ENCODE measurements around the gene ANKRD30A.
"Not testable (repeated sequence)": the region's sequence is repeated elsewhere in the genome, so short reads cannot be mapped to it uniquely, and the experiment has no call there.

The ANKRD30A gene

GRCh38 chr10:37125191-37125732, at the start of gene ANKRD30A:
Gene ANKRD30A (plus strand): TSS chr10:37125598. CDS start chr10:37125788, 190 bp downstream.
- peaks cover 25% of the 10 kb centered on the region for H3K9me3 Mint-ChIP-seq

GRCh38 chr10:37076083-37076482, 49.3 kb upstream of the ANKRD30A start:
- not testable (repeated sequence) for H3K36me3 Mint-ChIP-seq (ENCODE audit: low read depth); H3K27ac Mint-ChIP-seq; H3K4me1 Mint-ChIP-seq; H3K27me3 Mint-ChIP-seq (ENCODE audit: low read depth); H3K4me3 Mint-ChIP-seq
- H3K9me3 Mint-ChIP-seq, result peaks cover 45% of the 10 kb centered on the region

More at GRCh38 chr10:37125191-37125732, at the start of gene ANKRD30A:
- H3K27ac Mint-ChIP-seq, result no peak within 1 kb of the TSS
- no peak within 1 kb of the TSS for H3K4me3 Mint-ChIP-seq
- no peaks in the 10 kb centered on the region for H3K27me3 Mint-ChIP-seq (ENCODE audit: low read depth)
- no peaks in the 10 kb centered on the region for H3K4me1 Mint-ChIP-seq
- no peaks in the 10 kb centered on the region for H3K36me3 Mint-ChIP-seq (ENCODE audit: low read depth)
- TF ChIP-seq CTCF (IDR thresholded peaks at IDR 0.05; ENCODE audit: unreplicated experiment in 3 of 3), result no peak

GRCh38 chr10:37095792-37096573, 29.4 kb upstream of the ANKRD30A start:
- peaks cover 59% of the 10 kb centered on the region for H3K9me3 Mint-ChIP-seq
- no peaks in the 10 kb centered on the region for H3K4me1 Mint-ChIP-seq
- H3K27me3 Mint-ChIP-seq (ENCODE audit: low read depth), result no peaks in the 10 kb centered on the region
- H3K4me3 Mint-ChIP-seq, result no peak overlapping the region
- no peaks in the 10 kb centered on the region for H3K36me3 Mint-ChIP-seq (ENCODE audit: low read depth)
- no peak for TF ChIP-seq CTCF (IDR thresholded peaks at IDR 0.05; ENCODE audit: unreplicated experiment in 3 of 3)
- H3K27ac Mint-ChIP-seq, result no peak overlapping the region

GRCh38 chr10:37101261-37101660, 24.1 kb upstream of the ANKRD30A start:
- Mint-ChIP-seq H3K27ac (no peak overlapping the region), H3K27me3 (ENCODE audit: low read depth) (no peaks in the 10 kb centered on the region), H3K4me1 (no peaks in the 10 kb centered on the region), H3K36me3 (ENCODE audit: low read depth) (no peaks in the 10 kb centered on the region), H3K9me3 (peaks cover 49% of the 10 kb centered on the region), H3K4me3 (no peak overlapping the region)
- no peak for TF ChIP-seq CTCF (IDR thresholded peaks at IDR 0.05; ENCODE audit: unreplicated experiment in 3 of 3)

GRCh38 chr10:37109000-37109399, 16.4 kb upstream of the ANKRD30A start:
- no peak overlapping the region for H3K4me3 Mint-ChIP-seq
- H3K4me1 Mint-ChIP-seq, result no peaks in the 10 kb centered on the region
- no peak overlapping the region for H3K27ac Mint-ChIP-seq
- peaks cover 42% of the 10 kb centered on the region for H3K9me3 Mint-ChIP-seq
- H3K36me3 Mint-ChIP-seq (ENCODE audit: low read depth), result no peaks in the 10 kb centered on the region
- no peaks in the 10 kb centered on the region for H3K27me3 Mint-ChIP-seq (ENCODE audit: low read depth)
- no peak for TF ChIP-seq CTCF (IDR thresholded peaks at IDR 0.05; ENCODE audit: unreplicated experiment in 3 of 3)

- no peak for TF ChIP-seq CTCF (IDR thresholded peaks at IDR 0.05; ENCODE audit: unreplicated experiment in 3 of 3)
- no peak overlapping the region for H3K27ac Mint-ChIP-seq
- H3K9me3 Mint-ChIP-seq, result peaks cover 25% of the 10 kb centered on the region
- H3K36me3 Mint-ChIP-seq (ENCODE audit: low read depth), result no peaks in the 10 kb centered on the region
- H3K27me3 Mint-ChIP-seq (ENCODE audit: low read depth), result no peaks in the 10 kb centered on the region
- H3K4me1 Mint-ChIP-seq, result no peaks in the 10 kb centered on the region
- no peak overlapping the region for H3K4me3 Mint-ChIP-seq
Observed at GRCh38 chr10:37124532-37124931, 866 bp upstream of the ANKRD30A start.

Data from nephron (organoid).